GM12872 (cell line): ENCODE data around the gene PTPRN2.

Experiments used
- TF ChIP-seq, protein P1 (sequence below): IDR thresholded peaks from 3 replicates; pipeline ENCODE4 v1.5.1; 2011; ENCODE audit warnings: low read depth, mild to moderate bottlenecking, low read length, moderate library complexity; ENCODE audit not compliant: insufficient read depth

Gene PTPRN2

DNA sequence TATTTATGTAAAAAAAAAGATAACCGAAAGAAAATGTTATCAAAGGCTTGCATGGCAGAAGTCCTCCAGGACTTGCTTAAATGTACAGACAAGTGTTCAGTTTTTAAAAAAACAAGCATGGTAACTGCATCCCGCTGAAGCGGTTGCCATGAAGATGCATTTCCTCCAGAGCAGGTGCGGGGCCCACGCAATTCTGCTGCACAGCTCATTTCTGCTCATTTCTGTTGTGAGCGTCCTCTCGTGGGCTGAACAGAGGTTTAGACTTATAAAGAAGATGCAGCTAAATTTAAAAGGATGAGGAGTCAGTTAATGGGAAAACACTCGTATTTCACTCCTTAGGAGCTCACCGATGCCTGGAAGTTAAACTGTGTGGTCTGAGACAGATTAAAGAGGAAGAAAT is 1003.2 kb downstream of the PTPRN2 start:
- TF ChIP-seq, protein P1, sequence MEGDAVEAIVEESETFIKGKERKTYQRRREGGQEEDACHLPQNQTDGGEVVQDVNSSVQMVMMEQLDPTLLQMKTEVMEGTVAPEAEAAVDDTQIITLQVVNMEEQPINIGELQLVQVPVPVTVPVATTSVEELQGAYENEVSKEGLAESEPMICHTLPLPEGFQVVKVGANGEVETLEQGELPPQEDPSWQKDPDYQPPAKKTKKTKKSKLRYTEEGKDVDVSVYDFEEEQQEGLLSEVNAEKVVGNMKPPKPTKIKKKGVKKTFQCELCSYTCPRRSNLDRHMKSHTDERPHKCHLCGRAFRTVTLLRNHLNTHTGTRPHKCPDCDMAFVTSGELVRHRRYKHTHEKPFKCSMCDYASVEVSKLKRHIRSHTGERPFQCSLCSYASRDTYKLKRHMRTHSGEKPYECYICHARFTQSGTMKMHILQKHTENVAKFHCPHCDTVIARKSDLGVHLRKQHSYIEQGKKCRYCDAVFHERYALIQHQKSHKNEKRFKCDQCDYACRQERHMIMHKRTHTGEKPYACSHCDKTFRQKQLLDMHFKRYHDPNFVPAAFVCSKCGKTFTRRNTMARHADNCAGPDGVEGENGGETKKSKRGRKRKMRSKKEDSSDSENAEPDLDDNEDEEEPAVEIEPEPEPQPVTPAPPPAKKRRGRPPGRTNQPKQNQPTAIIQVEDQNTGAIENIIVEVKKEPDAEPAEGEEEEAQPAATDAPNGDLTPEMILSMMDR: no peak

DNA sequence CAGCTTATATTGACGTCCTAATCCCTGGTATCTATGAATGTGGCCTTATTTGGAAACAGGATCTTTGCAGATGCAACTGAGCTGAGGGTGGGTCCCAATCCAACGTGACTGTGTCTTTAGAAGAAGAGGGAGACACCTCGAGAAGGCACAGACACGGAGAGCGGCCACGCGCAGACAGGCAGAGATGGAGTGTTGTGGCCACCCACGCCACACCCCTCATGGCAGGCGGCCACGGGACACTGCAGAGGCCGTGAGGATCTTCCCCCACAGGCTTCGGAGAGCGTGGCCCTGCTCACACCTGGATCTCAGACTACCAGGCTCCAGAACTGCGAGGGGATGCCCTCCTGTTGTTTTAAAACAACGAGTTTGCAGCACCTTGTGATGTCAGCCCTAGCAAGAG is 1005.9 kb downstream of the PTPRN2 start:
- TF ChIP-seq, protein P1: no peak

DNA sequence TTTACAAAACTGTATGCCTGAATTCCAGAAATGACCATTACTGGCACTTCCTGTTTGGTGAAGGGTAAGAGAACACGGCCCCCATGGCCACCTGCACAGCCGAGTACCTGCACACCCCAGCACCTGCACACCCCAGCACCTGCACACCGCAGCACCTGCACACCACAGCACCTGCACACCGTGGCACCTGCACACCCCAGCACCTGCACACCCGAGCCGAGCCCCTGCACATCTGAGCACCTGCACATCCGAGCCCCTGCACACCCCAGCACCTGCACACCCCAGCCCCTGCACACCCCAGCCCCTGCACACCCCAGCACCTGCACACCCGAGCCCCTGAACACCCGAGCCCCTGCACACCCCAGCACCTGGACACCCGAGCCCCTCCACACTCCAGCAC is 1007.3 kb downstream of the PTPRN2 start:
- TF ChIP-seq, protein P1: no peak

DNA sequence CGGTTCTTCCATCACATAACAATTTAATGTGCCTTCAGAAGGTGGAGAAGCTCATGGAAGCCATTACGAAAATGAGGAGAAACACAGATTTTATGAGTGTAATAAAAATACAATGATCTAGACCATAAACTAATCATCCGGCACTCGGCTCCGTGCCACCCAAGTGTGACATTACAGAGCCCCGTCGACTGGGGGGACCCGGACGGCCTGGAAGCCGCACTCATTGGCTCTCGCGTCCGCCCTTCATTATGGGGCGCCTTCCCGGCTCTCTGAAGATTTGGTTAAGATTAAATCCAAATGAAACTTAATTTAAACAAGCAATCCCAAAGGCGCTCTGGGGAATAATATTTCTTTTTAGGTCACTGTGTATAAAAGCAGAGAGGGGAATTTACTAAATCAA is 1008.2 kb downstream of the PTPRN2 start:
- TF ChIP-seq, protein P1: no peak

DNA sequence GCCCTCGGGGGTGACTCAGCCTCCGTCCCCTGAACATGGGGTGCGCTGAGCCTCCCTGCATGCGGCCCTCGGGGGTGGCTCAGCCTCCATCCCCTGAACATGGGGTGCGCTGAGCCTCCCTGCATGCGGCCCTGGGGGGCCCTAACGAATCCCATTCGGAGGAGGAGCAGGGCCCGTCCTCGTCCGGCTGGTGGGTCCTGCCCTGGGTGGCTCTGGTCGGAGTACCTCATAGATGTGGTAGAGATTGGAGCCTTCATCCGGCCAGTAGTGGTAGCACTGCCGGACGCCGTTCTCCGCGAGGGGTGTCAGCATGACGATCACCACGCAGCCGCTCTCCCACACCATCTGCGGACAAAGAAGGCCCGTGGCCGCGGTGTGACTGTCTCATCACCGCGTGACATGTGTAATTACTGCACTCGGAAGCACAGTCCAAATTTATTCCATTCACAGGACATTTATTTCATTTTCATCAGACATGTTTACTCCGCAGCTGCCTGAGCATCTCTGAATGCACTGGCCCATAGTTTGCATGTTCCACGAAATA is 1009.8 kb downstream of the PTPRN2 start:
- TF ChIP-seq, protein P1: no peak

DNA sequence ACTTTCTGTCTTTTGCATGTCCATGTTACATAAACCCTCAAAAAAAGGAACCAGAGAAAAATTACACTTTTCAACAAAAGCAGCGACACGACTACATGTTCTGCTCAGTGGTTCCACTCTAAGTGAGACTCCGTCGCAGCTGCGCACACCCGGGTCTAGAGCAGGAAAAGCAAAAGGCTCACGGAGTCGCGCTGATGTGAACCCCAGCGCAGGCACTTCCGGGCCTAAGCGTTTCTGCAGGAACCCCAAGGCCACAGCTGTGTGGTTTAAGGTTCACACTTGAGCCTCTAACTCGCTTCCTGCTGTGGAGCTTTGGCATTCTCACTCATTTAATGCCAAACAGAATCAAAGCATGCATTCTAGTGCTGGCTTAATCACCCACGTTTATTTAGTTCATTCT is 1010.6 kb downstream of the PTPRN2 start:
- TF ChIP-seq, protein P1: no peak

DNA sequence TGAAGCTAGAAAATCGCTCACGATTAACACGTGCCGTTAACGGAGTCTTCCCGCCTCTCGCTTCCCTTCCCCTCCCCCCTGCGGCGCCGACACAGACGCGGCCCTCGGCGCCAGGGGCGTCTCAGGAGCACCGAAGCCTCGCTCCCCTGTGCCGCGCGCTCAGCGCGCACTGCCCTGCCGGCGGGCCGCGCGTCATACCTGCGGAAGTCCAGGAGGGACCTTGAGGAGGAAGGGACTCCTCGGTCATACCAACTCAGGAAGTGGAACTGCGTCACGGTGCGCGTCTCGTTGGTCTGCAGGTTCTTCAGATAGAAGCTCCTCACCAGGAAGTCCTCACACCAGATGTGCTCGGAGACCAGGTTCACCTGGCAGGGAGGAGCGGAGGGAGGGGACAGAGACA is 1011.2 kb downstream of the PTPRN2 start:
- TF ChIP-seq, protein P1: no peak
